GM18951 (cell line): ENCODE measurements around the gene DOCK2.

Experiments used
- POLR2A ChIP-seq: IDR thresholded peaks from 4 replicates; pipeline ENCODE4 v1.6.1; 2011; ENCODE audit warnings: mild to moderate bottlenecking; ENCODE audit not compliant: insufficient read length, insufficient read depth; ENCODE audit errors: extremely low read depth
- in situ Hi-C: fragments of 300-500 bp; cut with MboI; formaldehyde crosslinking; loops from one replicate; pipeline ENCODE4 v1.12.0; 2022; ENCODE audit warnings: low sequenced_read_pairs, mixed read lengths, inconsistent platforms; ENCODE audit not compliant: unreplicated experiment

DOCK2 gene

GRCh38 chr5:169886677-169887076, 249.6 kb downstream of the DOCK2 start:
- in situ Hi-C loops = no loop called here
- no peak for TF ChIP-seq POLR2A

DNA sequence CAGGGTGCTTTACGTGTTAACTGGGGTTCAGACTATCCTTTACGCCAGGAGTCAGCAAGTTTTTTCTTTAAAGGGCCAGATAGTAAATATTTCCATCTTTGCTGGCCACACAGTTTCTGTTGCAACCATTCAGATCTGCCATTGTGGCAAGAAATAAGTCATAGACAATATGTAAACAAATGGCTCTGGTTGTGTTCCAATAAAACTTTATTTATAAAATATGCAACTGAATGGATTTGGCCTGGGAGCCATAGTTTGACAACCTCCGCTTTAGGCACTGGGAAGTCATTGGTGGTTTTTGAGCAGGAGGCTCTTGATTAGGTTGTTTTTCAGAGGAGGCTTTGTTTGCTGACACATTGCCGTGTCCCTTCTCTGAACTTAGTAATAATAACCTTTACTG, 252.5 kb downstream of the DOCK2 start:
- TF ChIP-seq POLR2A = no peak
- in situ Hi-C loops = no loop called here

- TF ChIP-seq POLR2A = no peak
- in situ Hi-C loops = no loop called here
Measured at GRCh38 chr5:169893010-169893409, 255.9 kb downstream of the DOCK2 start.

DNA sequence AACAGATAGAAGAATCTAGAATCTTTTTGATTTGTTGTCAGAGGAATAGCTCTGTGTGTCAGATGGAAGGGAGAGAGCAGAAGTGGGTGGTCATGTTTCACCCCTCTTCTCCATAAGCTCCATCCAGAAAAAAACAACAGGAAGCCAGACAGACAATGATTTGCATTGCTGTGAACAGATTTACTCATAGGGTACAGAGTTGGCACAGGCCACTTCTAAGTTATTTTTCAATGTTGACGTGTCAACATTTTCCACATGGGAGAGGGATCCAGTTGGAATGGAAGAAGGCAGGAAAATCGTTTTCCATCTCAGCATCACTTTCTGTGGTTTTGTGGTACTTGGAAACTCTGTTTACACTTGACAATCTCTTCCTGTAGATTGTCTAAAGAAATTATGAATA, 256.5 kb downstream of the DOCK2 start:
- in situ Hi-C loops = no loop called here
- TF ChIP-seq POLR2A = no peak

DNA sequence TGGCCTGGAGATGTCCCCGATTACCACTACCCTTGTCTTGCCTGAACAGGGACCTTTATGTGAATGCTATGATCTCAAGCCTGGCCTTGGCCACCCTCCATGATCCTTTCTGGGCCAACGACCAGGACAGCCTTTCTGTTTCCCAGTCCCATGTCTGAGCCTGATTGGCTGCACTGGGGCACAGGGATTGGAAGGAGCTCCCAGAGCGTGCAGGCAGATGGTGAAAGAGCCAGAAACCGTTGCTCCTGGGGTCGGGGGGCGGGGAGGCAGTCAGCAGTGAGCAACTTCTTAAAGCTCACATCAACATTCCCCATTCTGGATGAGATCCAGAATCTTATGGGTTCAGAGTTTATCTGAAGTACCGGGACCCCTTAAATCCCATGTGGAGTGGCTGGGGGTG, 258.9 kb downstream of the DOCK2 start:
- no peak for TF ChIP-seq POLR2A
- in situ Hi-C loops = no loop called here

GRCh38 chr5:169897481-169897880, 260.4 kb downstream of the DOCK2 start:
- in situ Hi-C loops = no loop called here
- no peak for TF ChIP-seq POLR2A

- in situ Hi-C loops = no loop called here
- no peak for TF ChIP-seq POLR2A
Measured at GRCh38 chr5:169901896-169902295, 264.8 kb downstream of the DOCK2 start.

- no peak for TF ChIP-seq POLR2A
- in situ Hi-C loops = no loop called here
Measured at GRCh38 chr5:169904059-169904458, 267.0 kb downstream of the DOCK2 start.

DNA sequence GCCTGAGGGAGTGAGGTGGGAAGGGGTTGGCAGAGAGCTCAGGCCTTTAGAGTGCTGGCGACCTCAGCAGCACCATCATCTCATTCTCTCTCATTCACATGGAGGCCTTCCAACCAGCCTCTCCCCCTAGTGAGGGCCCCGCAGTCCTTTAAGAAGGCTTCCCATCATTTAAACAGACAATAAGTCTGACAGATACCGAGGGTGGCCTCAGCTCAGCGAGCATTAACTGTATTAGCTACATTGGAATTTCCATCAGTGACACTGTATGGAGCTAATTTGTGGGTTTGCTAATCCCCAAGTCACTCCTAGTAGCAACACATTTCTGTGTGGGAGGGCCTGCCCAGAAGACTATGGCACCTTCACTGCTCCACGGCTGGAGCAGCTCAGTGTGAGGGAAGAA, 267.4 kb downstream of the DOCK2 start:
- in situ Hi-C loops = no loop called here
- no peak for TF ChIP-seq POLR2A

GRCh38 chr5:169905017-169905416, 267.9 kb downstream of the DOCK2 start:
- no peak for TF ChIP-seq POLR2A
- in situ Hi-C loops = no loop called here

DNA sequence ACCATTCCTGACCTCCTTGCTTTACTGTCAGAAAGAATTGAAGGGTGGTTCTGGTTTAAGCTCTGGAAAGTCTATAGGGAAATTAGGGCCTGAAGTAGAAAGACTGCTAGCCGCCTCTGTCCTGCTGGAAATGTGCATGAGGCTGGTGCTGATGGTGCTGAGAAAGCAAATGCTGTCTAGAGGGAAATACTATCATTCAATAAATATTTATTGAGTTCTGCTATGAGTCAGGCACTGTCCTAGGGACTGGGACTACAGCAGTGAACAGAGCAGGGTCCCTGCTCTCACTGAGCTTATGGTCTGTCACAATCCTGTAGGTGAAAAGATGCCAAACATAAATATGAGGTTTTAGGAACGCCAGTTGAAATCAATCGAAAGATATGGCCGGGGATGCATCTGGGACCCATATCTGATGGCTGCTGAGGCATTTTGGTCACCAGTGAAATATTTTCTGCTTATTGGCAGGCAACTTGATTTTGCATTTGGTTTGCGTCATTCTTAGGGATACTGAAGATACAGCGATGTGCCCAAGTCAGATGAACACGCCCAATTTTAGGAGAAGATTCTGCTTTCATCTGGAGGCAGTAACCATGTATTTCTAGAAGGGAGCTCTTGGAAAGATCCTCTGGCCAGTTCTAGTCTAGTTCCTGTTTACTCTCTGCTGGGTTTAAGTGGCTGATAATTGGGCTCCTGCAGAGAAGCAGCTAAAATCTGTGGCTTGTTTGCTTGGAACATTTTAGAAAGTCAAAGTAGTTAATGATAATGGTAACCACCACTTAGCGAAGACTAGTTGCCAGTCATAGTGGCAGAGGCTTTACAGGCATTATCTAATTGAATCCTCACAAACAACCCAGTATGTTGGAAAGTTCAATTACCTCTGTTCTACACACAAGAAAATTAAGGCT, 269.9 kb downstream of the DOCK2 start:
- TF ChIP-seq POLR2A = no peak
- in situ Hi-C loops = no loop called here

GRCh38 chr5:169908864-169909263, 271.8 kb downstream of the DOCK2 start:
- in situ Hi-C loops = no loop called here

GRCh38 chr5:169909945-169910344, 272.9 kb downstream of the DOCK2 start:
- in situ Hi-C loops = no loop called here
- TF ChIP-seq POLR2A = no peak

More at GRCh38 chr5:169908864-169909263, 271.8 kb downstream of the DOCK2 start:
- no peak for TF ChIP-seq POLR2A

- TF ChIP-seq POLR2A = no peak
- in situ Hi-C loops = no loop called here
Measured at GRCh38 chr5:169910393-169910792, 273.3 kb downstream of the DOCK2 start.
